ENCODE data around the gene SCAP. TPM values are rescaled to one million over a fixed set of nuclear protein-coding genes. Genes with fewer than 3 reads are reported as not detected.
A peak's percentile ranks its signal among the peaks of the same experiment; 100 is the strongest.

The SCAP gene
- total and polyA plus RNA-seq, 2 of the 13 experiments (the other 11 are each of a cell fraction or from before 2014, with no cell fraction given) = 40.4 to 53.3 TPM

GRCh38 chr3:47379411-47379899 lies 96.3 kb downstream of the SCAP start (continued):
- TF ChIP-seq SNAI1 (CRISPR knock-in tag; IDR thresholded peaks at IDR 0.05; ENCODE audit: borderline replicate concordance) (no peak), SMAD1 (CRISPR knock-in tag; IDR thresholded peaks at IDR 0.05; ENCODE audit: borderline replicate concordance, low read depth) (no peak), ZNF317 (CRISPR knock-in tag; IDR thresholded peaks at IDR 0.05) (peak; percentile 71), ZBTB21 (CRISPR knock-in tag; IDR thresholded peaks at IDR 0.05) (no peak), ZNF740 (CRISPR knock-in tag; IDR thresholded peaks at IDR 0.05) (no peak), TBL1XR1 (IDR thresholded peaks at IDR 0.05; ENCODE audit: borderline replicate concordance, low read length, partially characterized antibody) (no peak), TRIM22 (IDR thresholded peaks at IDR 0.05) (no peak), E2F1 (CRISPR knock-in tag; IDR thresholded peaks at IDR 0.05) (no peak), GZF1 (CRISPR knock-in tag; IDR thresholded peaks at IDR 0.05) (0 out of 2 replicates have a peak, but pooled peaks have one; percentile 6), MAZ (IDR thresholded peaks at IDR 0.05; ENCODE audit: borderline replicate concordance, low read depth, low read length) (no peak), MAZ (CRISPR knock-in tag; IDR thresholded peaks at IDR 0.05; ENCODE audit: low read depth) (0 out of 2 replicates have a peak, but pooled peaks have one; percentile 26), ZNF34 (CRISPR knock-in tag; IDR thresholded peaks at IDR 0.05; ENCODE audit: borderline replicate concordance) (no peak), TP53 (CRISPR knock-in tag; conservative IDR thresholded peaks at IDR 0.05) (0 out of 2 replicates have a peak, but pooled peaks have one; percentile 31), ZNF292 (CRISPR knock-in tag; IDR thresholded peaks at IDR 0.05; ENCODE audit: borderline replicate concordance, low read depth) (no peak; the same call in 1 of the 2 replicates), ZBTB10 (CRISPR knock-in tag; IDR thresholded peaks at IDR 0.05; ENCODE audit: borderline replicate concordance) (peak; percentile 53; the same call in 1 of the 2 replicates), ZNF280B (CRISPR knock-in tag; IDR thresholded peaks at IDR 0.05; ENCODE audit: borderline replicate concordance) (peak; percentile 79; the same call in 1 of the 2 replicates), NFYB (CRISPR knock-in tag; IDR thresholded peaks at IDR 0.05) (no peak), SIN3B (IDR thresholded peaks at IDR 0.05; ENCODE audit: low read length) (no peak), ZNF841 (CRISPR knock-in tag; IDR thresholded peaks at IDR 0.05; ENCODE audit: borderline replicate concordance) (no peak; the same call in 1 of the 2 replicates), IRF9 (CRISPR knock-in tag; IDR thresholded peaks at IDR 0.05; ENCODE audit: borderline replicate concordance) (peak; percentile 73; the same call in 1 of the 2 replicates)

Data from HepG2 (cell line).